GM12892 (cell line): Measurements from ENCODE around the gene ADAM8.

Source experiments
- POLR2A ChIP-seq: IDR thresholded peaks from 2 replicates; pipeline ENCODE4 v1.6.1; 2011; ENCODE audit warnings: low read depth, low read length, control low read depth
- POLR2AphosphoS5 ChIP-seq: IDR thresholded peaks from 2 replicates; pipeline ENCODE4 v1.6.1; 2011; ENCODE audit warnings: low read depth, low read length, control low read depth
- TAF1 ChIP-seq: IDR thresholded peaks from 2 replicates; pipeline ENCODE4 v1.6.1; 2011; ENCODE audit warnings: low read depth, mild to moderate bottlenecking, control low read depth, low read length, borderline replicate concordance

GRCh38 chr10:133262696-133263095 is 14.0 kb downstream of the ADAM8 start:
- TF ChIP-seq POLR2A = no peak; the same call in 1 of the 2 replicates
- no peak for TF ChIP-seq TAF1
- TF ChIP-seq POLR2AphosphoS5 = no peak
